HG02763 (cell line): ENCODE data around the gene MGAT5B.
"Not testable (repeated sequence)": the region's sequence is repeated elsewhere in the genome, so short reads cannot be mapped to it uniquely, and the experiment has no call there.

Experiments used
- ATAC-seq: cut with Tn5 transposase; IDR thresholded peaks from one replicate; pipeline ENCODE4 v1.9.1; 2021; ENCODE audit warnings: mild to moderate bottlenecking, moderate library complexity; ENCODE audit not compliant: unreplicated experiment

The MGAT5B gene

DNA sequence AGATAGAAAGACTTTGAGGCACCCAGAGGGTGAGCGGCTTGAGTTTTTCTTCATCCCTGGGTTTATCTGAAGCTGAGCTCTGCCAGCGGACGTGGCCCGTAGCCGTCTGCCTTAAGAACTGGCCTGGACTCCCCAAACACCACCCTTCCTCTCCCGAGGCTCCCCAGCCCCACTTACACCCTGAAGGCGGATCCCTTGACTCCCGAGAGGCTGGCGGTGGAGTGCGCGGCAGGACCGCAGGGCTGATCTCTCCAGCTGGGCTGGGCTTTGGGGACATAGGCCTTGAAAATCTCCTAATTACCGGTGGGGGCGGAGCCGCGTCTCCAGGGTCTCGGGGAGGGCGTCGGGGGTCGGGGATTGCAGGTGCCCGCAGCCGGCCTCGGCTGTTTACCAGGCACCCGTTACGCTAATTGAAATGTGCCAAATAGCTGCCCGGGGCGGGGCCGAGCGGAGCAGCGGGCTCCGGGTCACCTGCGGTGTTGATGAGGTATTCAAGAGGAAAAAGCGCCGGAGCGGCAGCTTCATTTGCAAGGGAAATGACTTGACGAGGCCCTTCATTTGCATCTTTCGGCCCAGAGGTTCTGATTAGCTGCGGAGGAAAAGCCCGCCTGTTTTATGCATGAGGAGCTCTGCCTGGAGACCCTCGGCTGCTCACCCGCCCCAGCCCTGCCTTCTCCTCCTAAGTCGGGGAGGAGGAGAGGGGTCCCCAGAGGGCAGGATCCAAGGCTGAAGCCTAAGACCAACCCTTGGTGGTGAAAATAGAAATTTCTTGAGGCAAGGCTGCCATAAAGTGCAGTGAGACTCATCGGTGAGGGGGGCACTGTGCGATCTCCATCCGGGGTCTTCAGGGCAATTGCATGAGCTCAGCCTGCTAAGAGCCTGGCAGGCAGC is 100.7 kb downstream of the MGAT5B start:
- no peak for ATAC-seq

DNA sequence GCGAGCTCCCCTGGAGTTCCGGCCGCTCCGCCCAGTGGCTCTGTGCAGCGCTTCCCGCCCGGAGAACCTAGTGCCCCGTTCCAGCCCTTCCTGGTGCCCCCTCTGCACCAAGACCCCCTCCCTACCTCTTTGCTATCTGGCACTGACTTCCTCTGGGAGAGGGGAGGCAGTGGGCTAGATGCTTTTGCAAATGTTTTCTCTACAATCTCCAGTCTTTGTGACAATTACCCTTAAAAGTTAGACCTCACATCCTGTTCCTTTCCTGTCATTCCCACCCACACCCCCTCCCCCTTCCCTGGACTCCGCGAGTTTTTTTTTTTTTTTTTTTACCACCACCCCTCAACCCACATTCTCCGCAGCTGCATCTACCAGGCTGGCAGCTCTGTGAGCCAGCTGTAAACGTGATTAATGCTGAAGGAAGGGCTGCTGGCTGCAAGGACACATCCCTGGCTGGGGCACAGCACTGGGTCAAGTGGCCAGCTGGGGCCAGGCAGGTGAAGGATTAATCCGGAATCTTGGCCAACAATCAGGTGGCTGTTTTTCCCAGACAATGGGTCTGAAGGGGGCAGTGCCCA is 101.5 kb downstream of the MGAT5B start:
- ATAC-seq = no peak

DNA sequence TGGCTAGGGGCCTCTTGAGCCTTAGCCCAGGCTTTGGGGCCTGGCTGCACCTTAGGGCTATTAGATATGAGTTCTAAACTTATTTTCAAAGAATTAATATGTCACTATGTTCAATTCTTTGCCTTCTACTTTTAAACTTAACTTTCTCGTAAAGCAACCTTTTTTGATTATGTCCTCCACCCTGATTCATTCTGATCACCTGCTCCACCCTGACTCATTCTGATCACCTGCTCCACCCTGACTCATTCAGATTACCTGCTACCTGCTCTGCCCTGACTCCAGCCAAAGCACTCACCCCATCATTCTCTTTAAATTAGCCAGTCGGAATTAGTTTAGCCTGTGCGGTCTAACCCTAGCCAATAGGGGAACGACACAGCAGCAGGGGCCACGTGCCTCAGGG is 102.0 kb downstream of the MGAT5B start:
- ATAC-seq = not testable (repeated sequence)

DNA sequence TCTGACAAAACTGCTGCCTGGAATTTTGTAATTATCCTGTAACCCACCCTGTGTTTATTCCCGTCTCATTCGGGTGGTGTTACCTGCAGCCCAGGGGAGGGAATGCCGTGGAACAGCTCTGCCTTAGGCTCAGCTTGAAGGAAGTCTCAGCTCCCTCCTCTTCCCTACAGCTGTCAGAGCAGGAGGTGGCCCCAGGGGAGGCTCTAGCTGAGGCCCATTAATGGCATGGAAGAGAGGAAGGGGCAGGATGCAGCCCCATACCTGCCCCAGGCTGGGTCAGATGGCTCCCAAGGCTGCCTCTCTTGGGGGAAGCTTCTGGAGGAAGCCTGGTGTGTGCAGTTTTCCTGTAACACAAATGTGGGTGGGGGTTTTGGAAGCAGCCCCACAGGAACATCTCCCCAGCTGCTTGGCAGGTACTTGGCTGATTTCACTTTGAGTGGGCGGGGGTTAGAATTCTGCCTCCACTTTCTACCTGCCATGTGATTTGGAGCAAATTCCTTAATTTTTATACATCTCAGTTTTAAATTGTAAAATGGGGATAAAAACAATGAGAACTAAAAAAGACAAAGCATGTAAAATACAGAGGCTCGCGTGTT is 103.9 kb downstream of the MGAT5B start:
- no peak for ATAC-seq

DNA sequence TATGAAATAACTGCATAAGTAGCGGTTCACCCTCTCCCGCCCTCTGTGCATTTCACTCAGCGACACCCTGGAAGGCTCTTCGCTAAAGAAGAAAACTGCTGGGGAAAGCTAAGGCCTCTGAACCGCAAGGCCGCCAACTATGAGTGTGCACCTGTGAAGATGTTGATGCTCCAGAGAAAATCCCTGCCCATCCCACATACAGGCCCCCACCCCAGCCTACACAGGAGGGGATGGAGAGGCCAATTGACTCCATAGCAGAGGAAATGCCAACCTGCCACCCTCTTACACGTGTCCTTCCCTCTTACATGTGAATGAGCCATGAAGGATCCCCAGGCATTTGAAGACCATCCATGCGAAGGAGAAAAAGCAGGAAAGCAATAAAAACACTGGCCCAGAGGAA is 104.8 kb downstream of the MGAT5B start:
- ATAC-seq = no peak

DNA sequence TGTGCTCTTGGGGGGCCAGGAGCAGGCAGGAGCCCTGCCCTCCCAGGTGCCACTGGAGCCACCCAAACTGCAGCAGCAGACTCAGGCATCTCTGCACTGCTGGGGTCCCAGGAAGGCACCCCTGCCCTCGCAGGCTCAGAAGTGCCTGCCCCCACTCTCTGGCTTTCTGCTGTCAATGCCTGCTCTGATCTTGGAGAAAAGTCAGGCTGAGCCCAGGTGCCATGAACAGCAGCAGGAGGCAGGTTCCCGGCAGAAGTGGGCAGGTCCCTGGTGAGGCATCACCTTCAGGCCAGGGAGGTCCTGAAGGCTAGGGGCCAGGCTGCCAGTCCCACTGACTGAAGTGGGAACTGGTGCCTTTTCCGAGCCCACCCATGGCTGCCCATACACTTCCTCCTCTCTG is 106.5 kb downstream of the MGAT5B start:
- ATAC-seq = no peak

DNA sequence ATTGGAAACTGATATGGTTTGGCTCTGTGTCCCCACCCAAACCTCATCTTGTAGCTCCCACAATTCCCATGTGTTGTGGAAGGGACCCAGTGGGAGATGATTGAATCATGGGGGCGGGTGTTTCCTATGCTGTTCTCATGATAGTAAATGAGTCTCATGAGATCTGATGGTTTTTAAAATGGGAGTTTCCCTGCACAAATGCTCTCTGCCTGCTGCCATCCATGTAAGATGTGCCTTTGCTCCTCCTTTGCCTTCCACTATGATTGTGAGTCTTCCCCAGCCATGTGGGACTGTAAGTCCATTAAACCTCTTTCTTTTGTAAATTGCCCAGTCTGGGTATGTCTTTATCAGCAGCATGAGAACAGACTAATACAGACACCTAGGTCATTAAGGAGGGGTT is 109.8 kb downstream of the MGAT5B start:
- ATAC-seq = not testable (repeated sequence)

DNA sequence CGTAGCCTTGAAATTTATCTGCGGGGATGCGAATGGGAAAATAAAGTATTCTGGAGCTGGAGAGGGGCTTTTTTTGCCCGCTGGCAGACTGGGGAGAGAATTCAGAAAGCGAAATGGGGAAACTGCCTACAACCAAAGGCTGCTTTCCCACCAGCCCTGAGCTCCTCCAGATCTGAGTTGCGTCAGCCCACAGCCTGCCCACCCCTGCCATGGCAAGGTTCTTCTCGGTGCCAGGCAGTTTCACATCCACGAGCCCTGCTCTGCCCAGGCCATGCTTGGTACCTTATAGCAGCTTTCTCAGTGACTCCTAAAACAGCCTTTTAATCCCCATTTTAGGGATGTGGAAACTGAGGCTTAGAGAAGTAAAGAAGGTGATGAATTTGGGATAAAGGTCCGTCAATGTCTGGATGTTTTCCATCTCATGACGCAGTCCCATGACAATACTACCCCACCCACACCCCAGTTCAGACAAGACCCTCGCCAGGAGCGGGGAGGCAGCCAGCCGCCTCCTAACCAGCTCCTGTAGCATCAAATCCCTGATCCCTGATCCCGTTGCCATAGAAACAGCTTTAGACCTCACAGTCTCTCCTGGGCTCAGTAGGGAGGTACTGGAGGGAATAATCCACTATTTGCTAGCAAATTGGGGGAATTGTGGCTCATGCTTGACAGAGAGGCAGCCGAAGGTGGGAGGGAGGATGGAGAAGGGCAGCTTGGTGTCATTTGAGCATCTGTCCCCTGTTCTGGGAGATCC is 113.5 kb downstream of the MGAT5B start:
- ATAC-seq = no peak

DNA sequence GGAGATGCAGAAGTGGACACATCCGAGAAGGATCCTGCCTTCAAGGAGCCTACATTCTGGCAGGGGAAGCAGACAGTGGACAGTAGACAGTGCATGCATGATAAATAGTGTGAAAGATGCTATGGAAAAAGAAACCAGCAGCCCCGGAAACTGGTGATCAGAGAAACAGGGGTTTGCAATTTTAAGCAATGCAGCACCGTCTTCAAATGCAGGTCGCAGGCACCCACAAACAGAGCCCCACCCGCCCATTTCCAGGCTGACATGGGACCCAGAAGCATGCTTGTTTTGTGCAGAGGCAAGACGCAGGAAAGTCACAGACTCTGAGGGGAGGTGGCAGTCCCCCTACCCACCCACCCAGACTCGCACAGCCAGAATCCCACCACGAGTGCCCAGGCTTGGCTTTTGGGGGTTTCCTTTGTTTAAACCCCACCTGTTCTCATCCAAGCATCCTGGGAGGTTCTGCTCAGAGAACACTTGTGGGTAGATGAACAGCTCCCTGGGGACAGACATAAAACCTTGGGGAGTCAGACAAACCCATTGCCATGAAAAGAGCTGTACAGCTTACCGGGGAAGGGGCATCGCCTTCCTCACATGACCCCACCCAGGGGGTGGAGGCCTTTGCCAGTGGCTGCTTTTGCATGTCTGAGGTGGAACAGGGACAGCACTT is 114.3 kb downstream of the MGAT5B start:
- no peak for ATAC-seq

DNA sequence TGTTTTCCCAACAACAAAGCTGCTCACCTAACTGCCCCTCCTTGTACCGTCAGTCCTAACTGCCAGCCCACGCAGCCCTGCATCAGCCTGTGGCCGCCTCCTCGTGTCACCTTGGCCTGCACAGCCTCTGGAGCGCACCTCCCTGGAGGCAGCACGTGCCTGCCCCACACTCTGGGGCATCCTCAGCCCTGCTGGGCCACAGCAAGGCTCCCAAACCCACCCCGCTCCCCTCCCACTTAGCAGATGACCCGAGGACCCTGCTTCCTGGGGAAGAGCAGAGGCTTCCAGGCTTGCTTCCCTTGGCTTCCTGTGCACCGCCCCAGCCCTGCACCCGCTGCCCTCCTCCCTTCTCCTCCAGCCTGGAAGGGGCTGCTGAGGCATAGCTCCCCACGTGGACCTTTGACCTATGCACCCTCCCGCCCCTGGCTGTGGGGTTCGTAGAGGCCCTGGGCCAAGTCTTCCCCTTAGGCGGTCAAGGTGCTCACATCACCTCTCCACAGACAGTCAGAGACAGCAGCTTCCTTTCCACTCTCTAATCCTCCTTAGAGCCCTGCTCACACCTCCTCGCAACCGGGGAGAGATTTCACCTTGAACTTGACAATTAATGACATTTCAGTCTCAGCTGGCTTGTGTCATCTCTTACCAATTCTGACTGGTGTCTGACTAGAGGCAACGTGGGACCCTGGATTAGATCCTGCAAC is 115.0 kb downstream of the MGAT5B start:
- no peak for ATAC-seq

DNA sequence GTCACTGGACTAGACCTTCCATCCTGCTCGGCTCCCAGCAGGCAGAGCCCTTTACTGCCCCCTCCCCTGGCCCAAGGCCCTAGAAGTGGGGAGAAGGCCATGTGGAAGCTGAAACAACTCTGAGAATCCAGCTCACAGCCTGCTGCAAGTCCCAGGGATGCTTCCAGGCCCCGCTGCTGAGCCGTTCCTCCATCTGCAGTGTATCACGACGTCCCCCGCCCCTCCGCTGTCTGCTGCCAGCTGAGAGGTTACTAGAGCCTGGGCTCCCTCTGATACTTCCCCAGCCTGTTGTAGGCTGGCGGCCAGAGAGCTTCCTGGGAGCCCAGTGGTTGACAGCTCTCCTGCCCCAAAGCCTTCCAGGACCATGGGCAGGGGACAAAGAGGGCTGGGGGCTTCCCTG is 118.2 kb downstream of the MGAT5B start:
- no peak for ATAC-seq

DNA sequence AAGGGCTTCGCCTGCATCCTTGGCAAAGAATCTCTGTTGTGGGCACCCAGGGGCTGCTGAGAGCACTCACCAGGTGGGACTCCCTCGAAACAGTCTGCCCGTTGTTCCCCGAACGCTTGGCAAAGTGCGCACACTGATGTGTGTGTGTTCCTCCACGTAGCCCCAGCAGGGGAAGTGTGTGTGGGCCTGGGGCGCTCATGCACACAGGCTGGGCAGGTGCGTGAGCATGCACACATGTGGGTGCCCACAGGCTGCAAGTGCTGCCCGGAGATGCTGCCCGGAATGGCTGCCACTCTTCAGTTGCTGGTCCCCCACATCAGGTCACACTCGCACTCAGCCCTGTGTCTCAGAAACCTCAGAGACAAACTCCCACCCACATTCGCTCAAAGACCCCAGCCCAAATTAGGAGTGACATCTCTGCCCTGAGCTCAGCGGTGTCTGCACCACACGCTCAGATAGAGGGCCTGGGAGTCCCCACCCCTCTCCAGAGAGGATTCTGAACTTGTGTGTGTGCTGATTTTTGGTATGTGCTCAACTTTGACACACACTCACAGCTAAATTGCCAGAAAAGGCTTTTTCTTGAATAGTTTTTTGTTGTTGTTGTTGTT is 119.4 kb downstream of the MGAT5B start:
- no peak for ATAC-seq

DNA sequence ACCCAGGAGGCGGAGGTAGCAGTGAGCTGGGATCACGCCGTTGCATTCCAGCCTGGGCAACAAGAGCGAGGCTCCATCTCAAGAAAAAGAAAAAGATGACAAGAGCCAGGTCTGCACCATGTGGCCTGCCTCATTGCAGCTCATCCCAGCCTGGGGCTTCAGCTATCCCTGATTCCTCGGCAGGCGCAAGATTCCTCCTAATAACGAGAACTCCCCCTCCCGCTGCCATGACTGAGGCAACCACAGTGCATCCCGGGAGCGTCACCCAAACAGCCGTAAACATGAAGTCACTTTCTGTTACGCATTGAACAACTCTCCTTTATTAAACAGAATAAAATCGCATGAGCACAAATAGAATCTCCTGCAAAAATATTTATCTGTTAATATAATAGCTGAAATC is 120.6 kb downstream of the MGAT5B start:
- no peak for ATAC-seq

DNA sequence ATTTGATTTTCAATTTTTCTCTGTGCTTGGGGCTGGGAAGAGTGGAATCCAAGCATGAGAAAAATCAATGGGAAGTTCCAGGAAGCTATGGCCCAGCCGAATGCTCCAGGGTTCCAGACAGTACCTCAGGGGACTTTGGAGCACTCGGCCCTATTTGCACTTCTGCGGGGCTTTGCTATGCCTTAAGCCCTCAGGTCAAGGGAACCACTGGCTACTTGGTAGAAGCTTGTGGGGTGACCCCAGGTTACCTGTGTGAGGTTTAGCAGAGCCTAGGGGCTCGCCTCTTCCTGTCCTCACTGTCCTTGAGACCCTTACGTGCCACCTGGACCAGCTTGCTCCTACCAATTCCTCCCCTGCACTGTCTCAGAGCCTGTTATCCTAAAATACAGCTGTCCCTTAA is 121.3 kb downstream of the MGAT5B start:
- ATAC-seq = no peak

DNA sequence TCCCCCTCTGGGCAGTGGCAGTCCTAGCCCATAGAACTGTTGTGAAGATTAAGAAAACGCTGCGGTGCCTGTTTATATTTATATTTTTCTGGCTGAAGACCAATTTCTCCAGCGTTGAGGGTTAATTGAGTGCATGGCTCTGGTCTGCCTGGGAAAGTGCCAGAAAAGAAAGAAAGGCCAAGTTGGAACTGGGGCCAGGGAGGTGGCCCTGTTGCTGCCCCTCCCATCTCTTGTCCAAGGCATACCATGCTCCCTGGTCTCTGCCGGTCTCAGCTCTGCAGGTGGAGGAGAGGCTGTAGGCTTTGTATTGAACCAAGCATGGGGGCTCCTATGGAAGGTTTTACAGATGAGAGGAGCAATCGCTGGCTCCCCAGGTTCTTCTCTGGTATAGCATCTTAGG is 124.7 kb downstream of the MGAT5B start:
- ATAC-seq = no peak

DNA sequence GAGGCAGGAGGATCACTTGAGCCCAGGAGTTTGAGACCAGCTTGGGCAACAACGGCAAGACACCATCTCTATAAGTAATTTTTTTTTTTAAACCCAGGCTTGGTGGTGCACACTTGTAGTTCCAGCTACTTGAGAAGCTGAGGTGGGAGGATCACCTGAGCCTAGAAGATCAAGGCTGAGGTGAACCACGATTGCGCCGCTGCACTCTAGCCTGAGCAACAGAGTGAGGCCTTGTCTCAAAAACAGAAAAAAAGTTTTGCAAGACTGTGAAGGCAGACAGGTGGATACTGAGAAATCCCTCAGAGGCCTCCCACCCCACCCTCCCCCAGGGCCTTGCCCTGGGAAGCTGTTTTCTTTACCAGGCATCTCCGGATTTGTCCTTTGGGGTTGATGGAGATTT is 125.4 kb downstream of the MGAT5B start:
- no peak for ATAC-seq

DNA sequence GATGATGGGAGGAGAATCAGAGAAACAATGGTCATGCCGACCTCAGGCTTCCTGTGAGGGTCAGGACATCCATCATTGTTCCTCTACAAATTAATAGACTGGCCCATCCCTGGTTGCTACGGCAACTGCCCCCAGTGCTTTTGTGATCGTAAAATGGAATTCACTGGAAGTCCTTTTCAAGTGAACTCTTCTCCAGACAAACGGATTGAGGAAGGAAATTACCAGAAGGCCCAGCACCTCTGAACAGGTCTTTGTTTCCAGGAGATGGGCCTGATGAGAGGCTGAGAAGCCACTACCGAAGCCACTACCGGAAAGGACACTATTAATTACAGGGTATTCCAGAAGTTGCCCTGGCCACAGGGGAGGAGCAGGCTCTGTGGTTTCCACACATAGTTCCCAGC is 126.0 kb downstream of the MGAT5B start:
- ATAC-seq = no peak

DNA sequence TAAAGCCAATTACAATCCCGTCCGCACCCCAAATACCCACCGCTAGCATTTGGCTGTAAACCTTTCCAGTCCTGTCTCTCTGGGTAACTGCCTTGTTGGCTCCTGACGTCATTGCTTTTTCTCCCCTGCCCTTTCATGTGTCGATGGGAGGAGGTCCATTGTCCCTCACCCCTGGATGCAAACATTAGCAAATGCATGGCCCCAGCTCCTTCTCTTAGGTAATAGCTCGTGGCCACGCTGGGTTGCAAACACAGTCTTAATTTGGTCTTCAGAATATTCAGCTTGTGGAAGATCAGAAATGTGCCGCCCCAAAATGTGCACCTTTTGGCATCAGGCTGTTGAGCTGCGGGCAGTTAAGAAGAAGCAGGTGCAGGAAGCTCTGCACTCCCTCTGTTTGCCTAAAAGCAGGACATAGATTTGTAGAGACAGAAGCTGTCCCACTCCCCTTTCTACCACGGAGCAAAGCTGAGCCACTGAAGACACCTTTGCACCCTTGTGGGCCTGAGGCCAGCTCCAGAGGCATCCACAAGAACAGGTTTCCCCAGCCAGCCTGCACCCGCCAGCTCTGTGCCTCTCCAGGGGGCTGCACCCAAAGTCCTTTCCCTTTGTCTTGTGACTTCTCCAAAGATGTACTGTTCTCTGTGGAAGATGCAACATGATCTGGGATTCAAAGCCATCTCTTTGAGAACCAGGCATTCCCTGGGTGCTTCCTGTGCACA is 127.3 kb downstream of the MGAT5B start:
- ATAC-seq = no peak
